NCI-H2196 (cell line): ENCODE results near the gene ALOXE3.
A peak's percentile ranks its signal among the peaks of the same experiment; 100 is the strongest.
"Not testable (repeated sequence)": the region's sequence is repeated elsewhere in the genome, so short reads cannot be mapped to it uniquely, and the experiment has no call there.

Source experiments
- DNase-seq: peaks from one replicate; lab custom pipeline; 2025; ENCODE audit not compliant: unreplicated experiment; lab: John Stamatoyannopoulos, UW

Gene ALOXE3

GRCh38 chr17:8073627-8074484, 44.5 kb downstream of the ALOXE3 start:
- peak; percentile 63 for DNase-seq

GRCh38 chr17:8072729-8073461, 45.4 kb downstream of the ALOXE3 start:
- no peak for DNase-seq

GRCh38 chr17:8072341-8072728, 46.0 kb downstream of the ALOXE3 start:
- no peak for DNase-seq

GRCh38 chr17:8071496-8071895, 46.8 kb downstream of the ALOXE3 start:
- no peak for DNase-seq

GRCh38 chr17:8069587-8069860, 48.8 kb downstream of the ALOXE3 start:
- DNase-seq = no peak

GRCh38 chr17:8068736-8069586, 49.4 kb downstream of the ALOXE3 start:
- DNase-seq = no peak

GRCh38 chr17:8067806-8068205, 50.5 kb downstream of the ALOXE3 start:
- DNase-seq = no peak

- no peak for DNase-seq
Observed at GRCh38 chr17:8066841-8067775, 51.2 kb downstream of the ALOXE3 start.

- no peak for DNase-seq
Observed at GRCh38 chr17:8064561-8065019, 53.7 kb downstream of the ALOXE3 start.

- no peak for DNase-seq
Observed at GRCh38 chr17:8063761-8064534, 54.4 kb downstream of the ALOXE3 start.

- no peak for DNase-seq
Observed at GRCh38 chr17:8062807-8063483, 55.4 kb downstream of the ALOXE3 start.

- DNase-seq = no peak
Observed at GRCh38 chr17:8062435-8062806, 55.9 kb downstream of the ALOXE3 start.

- DNase-seq = not testable (repeated sequence)
Observed at GRCh38 chr17:8061851-8062250, 56.5 kb downstream of the ALOXE3 start.

GRCh38 chr17:8060274-8060673, 58.0 kb downstream of the ALOXE3 start:
- peak; percentile 76 for DNase-seq

GRCh38 chr17:8059131-8059530, 59.2 kb downstream of the ALOXE3 start:
- DNase-seq = no peak

- DNase-seq = peak; percentile 52
Observed at GRCh38 chr17:8057691-8058114, 60.6 kb downstream of the ALOXE3 start.

- DNase-seq = no peak
Observed at GRCh38 chr17:8056976-8057625, 61.2 kb downstream of the ALOXE3 start.

- DNase-seq = peak; percentile 6
Observed at GRCh38 chr17:8056232-8056975, 61.9 kb downstream of the ALOXE3 start.
